CD8-positive, alpha-beta memory T cell (primary cell): ENCODE data around the gene NR5A1. TPM values are rescaled to one million over a fixed set of nuclear protein-coding genes. Genes with fewer than 3 reads are reported as not detected.

ENCODE experiments used
- CTCF ChIA-PET: fragments of 350-600 bp; sonication (Branson Sonifier 250); formaldehyde crosslinking; loops from one replicate; lab custom pipeline; 2021; ENCODE audit warnings: antibody characterized with exemption; lab: Charles Lee
- POLR2A ChIA-PET: fragments of 350-600 bp; sonication (Branson Sonifier 250); formaldehyde crosslinking; loops from one replicate; lab custom pipeline; 2021; ENCODE audit warnings: antibody characterized with exemption; lab: Charles Lee
- DNase-seq, 5 donors: peaks; one replicate each; pipeline versions ENCODE4 v3.0.0 to v3.0.0-alpha.2; 2020 to 2022; ENCODE audit warnings: mixed read lengths in 1 of 5
- H3K27ac ChIP-seq: one replicate; pipeline ENCODE4 v1.7.0; 2013; ENCODE audit warnings: low read depth, mild to moderate bottlenecking, low read length, moderate library complexity
- H3K27me3 ChIP-seq: 2 replicates; pipeline ENCODE4 v1.7.0; 2013; ENCODE audit warnings: low read length, mild to moderate bottlenecking; ENCODE audit not compliant: insufficient read depth, poor library complexity, severe bottlenecking
- H3K36me3 ChIP-seq: 2 replicates; pipeline ENCODE4 v1.7.0; 2013; ENCODE audit warnings: mild to moderate bottlenecking, low read length, moderate library complexity; ENCODE audit not compliant: insufficient read depth
- H3K4me1 ChIP-seq: 2 replicates; pipeline ENCODE4 v1.7.0; 2013; ENCODE audit warnings: mild to moderate bottlenecking, low read length, moderate library complexity; ENCODE audit not compliant: insufficient read depth
- H3K4me3 ChIP-seq: 2 replicates; pipeline ENCODE4 v1.7.0; 2013; ENCODE audit warnings: mild to moderate bottlenecking, low read length
- H3K9me3 ChIP-seq: 2 replicates; pipeline ENCODE4 v1.7.0; 2013; ENCODE audit warnings: mild to moderate bottlenecking, low read length
- H3K27ac Mint-ChIP-seq, 8 donors: one replicate each; pipeline ENCODE4 v1.8.0; 2020 to 2021; ENCODE audit warnings: mixed read lengths in 8 of 8, mild to moderate bottlenecking in 6 of 8, inconsistent platforms in 3 of 8, moderate library complexity in 3 of 8
- H3K27me3 Mint-ChIP-seq, 2 donors: one replicate each; pipeline ENCODE4 v1.8.0; 2020 to 2021; ENCODE audit warnings: mixed read lengths in 2 of 2, mild to moderate bottlenecking in 1 of 2, moderate library complexity in 1 of 2
- H3K36me3 Mint-ChIP-seq, 3 donors: one replicate each; pipeline ENCODE4 v1.8.0; 2020 to 2021; ENCODE audit warnings: mixed read lengths in 3 of 3, inconsistent platforms in 1 of 3, mild to moderate bottlenecking in 1 of 3
- H3K4me1 Mint-ChIP-seq, 3 donors: one replicate each; pipeline ENCODE4 v1.8.0; 2020 to 2021; ENCODE audit warnings: mixed read lengths in 3 of 3, inconsistent platforms in 1 of 3, mild to moderate bottlenecking in 1 of 3
- H3K4me3 Mint-ChIP-seq, 7 donors: one replicate each; pipeline ENCODE4 v1.8.0; 2020 to 2021; ENCODE audit warnings: mixed read lengths in 7 of 7, mild to moderate bottlenecking in 6 of 7, moderate library complexity in 4 of 7, inconsistent platforms in 2 of 7
- H3K9me3 Mint-ChIP-seq, 5 donors: one replicate each; pipeline ENCODE4 v1.8.0; 2020 to 2022; ENCODE audit warnings: mixed read lengths in 5 of 5, mild to moderate bottlenecking in 3 of 5, moderate library complexity in 2 of 5, inconsistent platforms in 1 of 5
- polyA plus RNA-seq: library from polyadenylated mRNA; unstranded; fragments of 300-500 nt; fragmentation: Illumina TruSeq; gene quantifications from one replicate; pipeline ENCODE4 v1.2.3, GENCODE V29; 2021
- total RNA-seq, 2 experiments: library from RNA; stranded (reverse); gene quantifications; one replicate each; pipeline ENCODE4 v1.2.3, GENCODE V29; 2021

Gene NR5A1
- total and polyA plus RNA-seq, 3 experiments from 2014 or later = not detected

DNA sequence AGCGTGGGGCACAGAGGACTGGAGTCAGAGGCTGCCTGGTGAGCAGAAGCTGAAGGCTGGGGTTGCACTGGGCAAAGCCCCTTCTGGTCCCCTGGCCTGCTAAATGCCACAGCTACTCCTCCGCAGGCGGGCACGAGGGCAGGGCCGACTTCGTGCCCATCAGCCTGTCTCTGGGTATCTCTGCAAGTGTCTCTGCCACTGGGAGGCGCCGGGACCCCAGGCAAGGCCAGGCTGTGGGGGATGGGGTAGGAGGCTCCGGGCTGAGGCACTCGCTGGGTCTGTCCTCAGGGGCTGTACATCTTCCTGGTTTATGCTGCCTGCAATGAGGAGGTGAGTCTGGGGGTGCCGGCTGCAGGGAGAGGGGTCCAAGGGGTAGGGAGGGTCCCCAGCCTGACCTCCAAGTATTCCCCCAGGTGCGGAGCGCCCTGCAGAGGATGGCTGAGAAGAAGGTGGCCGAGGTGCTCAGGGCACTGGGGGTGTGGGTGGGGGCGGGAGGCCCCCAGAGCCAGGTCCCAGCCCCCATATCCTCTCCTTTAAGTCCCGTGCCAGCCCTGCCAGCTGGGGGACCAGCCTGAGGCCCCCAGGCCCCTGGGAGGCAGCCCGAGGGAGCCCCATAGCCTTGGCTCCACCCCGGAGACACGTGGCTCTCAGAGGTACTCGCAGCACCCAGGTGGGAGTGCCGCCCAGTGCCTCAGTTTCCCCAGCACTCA is 31.9 kb downstream of the NR5A1 start:
- no peaks in the 10 kb centered on the region for H3K4me1 ChIP-seq
- no peak overlapping the region for H3K4me3 Mint-ChIP-seq
- H3K27ac Mint-ChIP-seq = no peak overlapping the region
- no peak overlapping the region for H3K4me3 ChIP-seq
- H3K9me3 Mint-ChIP-seq = no peaks in the 10 kb centered on the region
- H3K36me3 ChIP-seq = no peaks in the 10 kb centered on the region
- H3K4me1 Mint-ChIP-seq = no peaks in the 10 kb centered on the region
- DNase-seq = no peak
- no peaks in the 10 kb centered on the region for H3K36me3 Mint-ChIP-seq
- no peak overlapping the region for H3K27ac ChIP-seq
- POLR2A ChIA-PET = no interaction called here
- CTCF ChIA-PET = no interaction called here
- no peaks in the 10 kb centered on the region for H3K9me3 ChIP-seq
- peaks cover 11 to 38% of the 10 kb centered on the region in 2 donors for H3K27me3 Mint-ChIP-seq
- no peaks in the 10 kb centered on the region for H3K27me3 ChIP-seq

DNA sequence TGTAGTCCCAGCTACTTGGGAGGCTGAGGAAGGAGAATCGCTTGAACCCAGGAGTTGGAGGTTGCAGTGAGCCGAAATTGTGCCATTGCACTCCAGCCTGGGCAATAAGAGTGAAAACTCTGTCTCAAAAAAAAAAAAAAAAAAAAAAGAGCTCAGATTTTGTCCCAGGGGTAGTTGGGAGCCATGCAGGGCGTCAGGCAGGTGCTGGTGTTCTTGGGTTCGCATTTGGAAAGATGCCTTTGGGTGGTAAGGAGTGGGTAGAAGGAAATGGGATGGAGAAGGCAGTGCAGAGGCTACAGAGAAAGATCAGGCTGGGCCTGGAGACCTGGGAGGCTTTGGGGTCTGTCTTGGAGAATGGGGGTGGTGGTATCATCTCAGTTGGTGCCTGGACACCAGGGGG is 33.0 kb downstream of the NR5A1 start:
- Mint-ChIP-seq H3K4me3 (no peak overlapping the region), H3K9me3 (no peaks in the 10 kb centered on the region), H3K27ac (no peak overlapping the region), H3K36me3 (no peaks in the 10 kb centered on the region), H3K27me3 (peaks cover 11 to 33% of the 10 kb centered on the region in 2 donors), H3K4me1 (no peaks in the 10 kb centered on the region)
- no peak for DNase-seq
- no peaks in the 10 kb centered on the region for H3K4me1 ChIP-seq
- CTCF ChIA-PET = interaction anchor here (1.1 kb wide), 1 partner anchor 10 kb away, joined by 3 read pairs; no protein-coding TSS in a partner anchor
- no peak overlapping the region for H3K27ac ChIP-seq
- no peak overlapping the region for H3K4me3 ChIP-seq
- no peaks in the 10 kb centered on the region for H3K9me3 ChIP-seq
- H3K27me3 ChIP-seq = no peaks in the 10 kb centered on the region
- H3K36me3 ChIP-seq = no peaks in the 10 kb centered on the region
- POLR2A ChIA-PET = no interaction called here

- Histone ChIP-seq H3K27me3 (no peaks in the 10 kb centered on the region), H3K4me1 (no peaks in the 10 kb centered on the region), H3K27ac (no peak overlapping the region), H3K36me3 (no peaks in the 10 kb centered on the region), H3K4me3 (no peak overlapping the region), H3K9me3 (no peaks in the 10 kb centered on the region)
- Mint-ChIP-seq H3K27me3 (peaks cover 12 to 31% of the 10 kb centered on the region in 2 donors), H3K36me3 (no peaks in the 10 kb centered on the region), H3K4me1 (no peaks in the 10 kb centered on the region), H3K9me3 (no peaks in the 10 kb centered on the region), H3K27ac (no peak overlapping the region), H3K4me3 (no peak overlapping the region)
- ChIA-PET CTCF (no interaction called here), POLR2A (no interaction called here)
- DNase-seq = no peak
These were observed 33.9 kb downstream of the NR5A1 start for GRCh38 chr9:124473310-124473709.

DNA sequence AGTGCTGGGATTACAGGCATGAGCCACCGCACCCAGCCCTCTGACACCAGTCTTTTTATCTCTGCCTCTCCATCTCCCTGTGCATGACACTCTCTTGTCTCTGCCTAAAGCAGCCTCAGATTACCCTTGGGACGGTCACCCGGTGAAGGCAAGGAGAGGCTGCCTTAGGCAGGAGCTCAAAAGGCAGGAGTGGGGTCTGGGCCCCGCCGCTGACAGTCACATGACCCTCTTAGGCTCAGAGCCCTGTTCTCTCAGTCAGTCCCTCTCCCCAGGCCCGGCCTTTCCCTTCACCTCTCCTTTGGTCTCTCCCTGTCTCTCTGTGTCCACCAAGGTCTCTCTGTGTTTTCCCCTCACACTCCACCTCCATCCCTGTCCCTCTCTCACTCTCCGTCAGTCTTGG is 34.4 kb downstream of the NR5A1 start:
- no peak overlapping the region for H3K27ac ChIP-seq
- no peak overlapping the region for H3K4me3 ChIP-seq
- Mint-ChIP-seq H3K36me3 (no peaks in the 10 kb centered on the region), H3K27me3 (peaks cover 12 to 30% of the 10 kb centered on the region in 2 donors), H3K27ac (peak overlapping the region in 1 of 8 donors; percentile 29), H3K9me3 (no peaks in the 10 kb centered on the region), H3K4me3 (no peak overlapping the region), H3K4me1 (no peaks in the 10 kb centered on the region)
- H3K36me3 ChIP-seq = no peaks in the 10 kb centered on the region
- H3K4me1 ChIP-seq = no peaks in the 10 kb centered on the region
- ChIA-PET POLR2A (no interaction called here), CTCF (no interaction called here)
- H3K9me3 ChIP-seq = no peaks in the 10 kb centered on the region
- DNase-seq = no peak
- H3K27me3 ChIP-seq = no peaks in the 10 kb centered on the region

GRCh38 chr9:124471761-124472160 is 35.4 kb downstream of the NR5A1 start:
- no peaks in the 10 kb centered on the region for H3K36me3 ChIP-seq
- Mint-ChIP-seq H3K27me3 (peaks cover 12 to 32% of the 10 kb centered on the region in 2 donors), H3K36me3 (no peaks in the 10 kb centered on the region), H3K9me3 (no peaks in the 10 kb centered on the region), H3K4me1 (no peaks in the 10 kb centered on the region), H3K27ac (peak overlapping the region in 1 of 8 donors; percentile 88), H3K4me3 (no peak overlapping the region)
- H3K4me3 ChIP-seq = no peak overlapping the region
- no peak overlapping the region for H3K27ac ChIP-seq
- ChIA-PET CTCF (no interaction called here), POLR2A (no interaction called here)
- H3K9me3 ChIP-seq = no peaks in the 10 kb centered on the region
- H3K27me3 ChIP-seq = no peaks in the 10 kb centered on the region
- DNase-seq = no peak
- H3K4me1 ChIP-seq = no peaks in the 10 kb centered on the region

- Mint-ChIP-seq H3K4me3 (no peak overlapping the region), H3K27me3 (peaks cover 8 to 29% of the 10 kb centered on the region in 2 donors), H3K4me1 (no peaks in the 10 kb centered on the region), H3K27ac (no peak overlapping the region), H3K9me3 (no peaks in the 10 kb centered on the region), H3K36me3 (no peaks in the 10 kb centered on the region)
- ChIA-PET POLR2A (no interaction called here), CTCF (no interaction called here)
- Histone ChIP-seq H3K27me3 (no peaks in the 10 kb centered on the region), H3K36me3 (no peaks in the 10 kb centered on the region), H3K9me3 (no peaks in the 10 kb centered on the region), H3K4me3 (no peak overlapping the region), H3K27ac (no peak overlapping the region), H3K4me1 (no peaks in the 10 kb centered on the region)
- DNase-seq = peak in 1 of 5 donors; percentile 12
These were observed 36.5 kb downstream of the NR5A1 start for GRCh38 chr9:124470726-124471125.

DNA sequence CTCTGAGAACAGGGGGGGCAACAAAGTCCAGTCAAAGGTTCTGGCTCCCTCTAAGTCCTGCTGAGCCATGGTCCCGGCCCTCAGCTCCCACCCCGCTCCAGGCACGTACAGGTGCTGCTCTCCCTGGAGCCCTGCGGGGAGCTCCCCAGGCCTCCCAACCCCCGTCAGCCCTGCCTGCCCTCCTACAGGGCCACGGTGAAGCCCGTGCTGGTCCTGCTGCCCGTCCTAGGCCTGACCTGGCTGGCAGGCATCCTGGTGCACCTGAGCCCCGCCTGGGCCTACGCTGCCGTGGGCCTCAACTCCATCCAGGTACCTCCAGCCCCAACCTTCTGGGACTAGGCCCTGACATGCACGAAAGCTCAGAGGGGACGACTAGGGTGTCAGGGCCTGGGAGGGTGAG is 36.9 kb downstream of the NR5A1 start:
- H3K27me3 Mint-ChIP-seq = peaks cover 12 to 29% of the 10 kb centered on the region in 2 donors
- Histone ChIP-seq H3K27ac (no peak overlapping the region), H3K27me3 (no peaks in the 10 kb centered on the region), H3K36me3 (no peaks in the 10 kb centered on the region), H3K4me1 (no peaks in the 10 kb centered on the region), H3K4me3 (no peak overlapping the region), H3K9me3 (no peaks in the 10 kb centered on the region)
- H3K36me3 Mint-ChIP-seq = no peaks in the 10 kb centered on the region
- peak in 1 of 5 donors; percentile 26 for DNase-seq
- ChIA-PET CTCF (no interaction called here), POLR2A (no interaction called here)
- H3K27ac Mint-ChIP-seq = no peak overlapping the region
- no peaks in the 10 kb centered on the region for H3K4me1 Mint-ChIP-seq
- no peaks in the 10 kb centered on the region for H3K9me3 Mint-ChIP-seq
- H3K4me3 Mint-ChIP-seq = no peak overlapping the region

DNA sequence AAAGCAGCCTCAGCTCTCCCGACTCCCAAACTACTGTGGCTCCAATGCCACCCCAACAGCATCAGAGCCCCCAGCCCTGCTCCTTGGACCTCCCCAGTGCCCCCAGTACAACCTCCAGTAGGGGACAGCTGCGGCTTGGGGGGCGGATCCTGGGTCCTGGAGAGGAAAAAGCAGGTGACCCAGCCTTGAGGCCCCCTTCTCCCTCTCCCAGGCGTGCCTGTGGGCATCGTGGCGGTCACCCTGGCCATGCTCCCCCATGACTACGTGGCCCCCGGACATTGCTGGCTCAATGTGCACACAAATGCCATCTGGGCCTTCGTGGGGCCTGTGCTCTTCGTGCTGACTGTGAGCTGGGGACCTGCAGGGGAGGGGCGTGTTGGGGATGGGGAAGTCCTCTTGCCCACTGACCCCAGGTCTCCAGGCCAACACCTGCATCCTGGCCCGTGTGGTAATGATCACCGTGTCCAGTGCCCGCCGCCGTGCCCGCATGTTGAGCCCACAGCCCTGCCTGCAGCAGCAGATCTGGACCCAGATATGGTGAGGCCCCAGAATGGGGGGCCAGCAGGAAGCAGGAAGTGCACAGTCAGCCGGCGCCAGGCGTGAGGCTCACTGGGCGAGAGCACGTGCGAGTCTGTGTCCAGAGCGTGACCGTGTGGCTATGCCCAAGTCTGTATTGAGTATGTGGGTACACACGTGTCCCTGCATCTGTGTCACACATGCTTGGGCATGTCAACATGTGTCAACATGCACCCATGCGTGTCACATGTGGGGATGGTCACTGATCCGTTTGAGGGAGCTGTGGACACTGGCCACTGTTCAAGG is 38.0 kb downstream of the NR5A1 start:
- H3K9me3 ChIP-seq = no peaks in the 10 kb centered on the region
- POLR2A ChIA-PET = no interaction called here
- no peaks in the 10 kb centered on the region for H3K27me3 ChIP-seq
- H3K4me3 ChIP-seq = no peak overlapping the region
- no peaks in the 10 kb centered on the region for H3K36me3 ChIP-seq
- CTCF ChIA-PET = no interaction called here
- Mint-ChIP-seq H3K27me3 (peaks cover 13 to 30% of the 10 kb centered on the region in 2 donors), H3K4me1 (no peaks in the 10 kb centered on the region), H3K27ac (no peak overlapping the region), H3K36me3 (no peaks in the 10 kb centered on the region), H3K4me3 (no peak overlapping the region), H3K9me3 (peaks cover 0 to 2% (median 0%) of the 10 kb centered on the region in 5 donors)
- DNase-seq = peak in 1 of 5 donors; percentile 43
- no peak overlapping the region for H3K27ac ChIP-seq
- no peaks in the 10 kb centered on the region for H3K4me1 ChIP-seq
